ENCODE measurements around the gene METRN.

Gene METRN

GRCh38 chr16:725463-726187 is 10.7 kb downstream of the METRN start:
- DNase-seq: no peak

GRCh38 chr16:726188-726437 is 11.2 kb downstream of the METRN start:
- DNase-seq: no peak

- DNase-seq: no peak
Observed at GRCh38 chr16:726438-727290, 11.7 kb downstream of the METRN start, which contains the start of the genes CCDC78 and HAGHL. TSS of gene CCDC78 (minus strand) at chr16:726443. CDS start at chr16:726367, 76 bp downstream. TSS of gene HAGHL (plus strand) at chr16:727106. CDS start at chr16:727510, 404 bp downstream.

- DNase-seq: no peak
Observed at GRCh38 chr16:727291-727977, 12.5 kb downstream of the METRN start.

GRCh38 chr16:728131-728889 is 13.4 kb downstream of the METRN start:
- no peak for DNase-seq

- no peak for DNase-seq
Observed at GRCh38 chr16:728890-729744, 14.2 kb downstream of the METRN start.

GRCh38 chr16:729768-730665 is 15.1 kb downstream of the METRN start:
- no peak for DNase-seq

GRCh38 chr16:730666-731509 is 16.0 kb downstream of the METRN start:
- no peak for DNase-seq

- DNase-seq: no peak
Observed at GRCh38 chr16:732332-732731, 17.4 kb downstream of the METRN start.

GRCh38 chr16:732936-733335 is 18.0 kb downstream of the METRN start:
- no peak for DNase-seq

- no peak for DNase-seq
Observed at GRCh38 chr16:733382-734207, 18.7 kb downstream of the METRN start.

GRCh38 chr16:734208-734980 is 19.5 kb downstream of the METRN start:
- DNase-seq: no peak

GRCh38 chr16:734981-735881 is 20.3 kb downstream of the METRN start:
- no peak for DNase-seq

- DNase-seq: no peak
Observed at GRCh38 chr16:735982-736453, 21.1 kb downstream of the METRN start.

GRCh38 chr16:736936-737481 is 22.1 kb downstream of the METRN start:
- DNase-seq: no peak
